ENCODE results near the gene MSH4. TPM values are rescaled to one million over a fixed set of nuclear protein-coding genes. Genes with fewer than 3 reads are reported as not detected.
A peak's percentile ranks its signal among the peaks of the same experiment; 100 is the strongest.

The MSH4 gene
- total and polyA plus RNA-seq, 2 donors: 0.19 to 0.89 TPM

DNA sequence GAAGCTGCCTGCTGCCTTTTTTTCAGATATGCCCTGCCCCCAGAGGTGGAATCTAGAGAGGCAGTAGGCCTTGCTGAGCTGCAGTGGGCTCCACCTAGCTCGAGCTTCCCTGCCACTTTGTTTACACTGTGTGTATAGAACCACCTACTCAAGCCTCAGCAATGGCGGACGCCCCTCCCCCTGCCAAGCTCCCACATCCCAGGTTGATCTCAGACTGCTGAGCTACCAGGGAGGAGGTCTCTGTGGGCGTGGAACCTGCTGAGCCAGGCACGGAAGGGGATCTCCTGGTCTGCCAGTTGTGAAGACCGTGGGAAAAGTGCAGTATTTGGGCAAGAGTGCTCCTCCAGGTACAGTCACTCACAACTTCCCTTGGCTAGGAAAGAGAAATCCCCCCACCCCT is 65.1 kb downstream of the MSH4 start:
- Histone ChIP-seq H3K27ac (ENCODE audit: low read depth in 1 of 2, low read length in 1 of 2) (no peak overlapping the region), H3K9me3 (ENCODE audit: control insufficient read depth in 2 of 2, insufficient read depth in 1 of 2, low read length in 1 of 2) (no peaks in the 10 kb centered on the region), H3K36me3 (ENCODE audit: control insufficient read depth in 2 of 2, insufficient read depth in 2 of 2, low read length in 1 of 2) (no peaks in the 10 kb centered on the region), H3K4me3 (ENCODE audit: low read length in 2 of 2) (no peak overlapping the region), H3K4me1 (ENCODE audit: control insufficient read depth in 2 of 2, insufficient read depth in 2 of 2, low read length in 2 of 2) (no peaks in the 10 kb centered on the region), H3K27me3 (ENCODE audit: control insufficient read depth in 2 of 2, insufficient read depth in 1 of 2, low read length in 1 of 2) (no peaks in the 10 kb centered on the region)
- DNase-seq (ENCODE audit: low read depth in 6 of 9, low spot score in 9 of 9): no peak
- 85% methylated on average over 6 of the region's 6 CpGs for WGBS

DNA sequence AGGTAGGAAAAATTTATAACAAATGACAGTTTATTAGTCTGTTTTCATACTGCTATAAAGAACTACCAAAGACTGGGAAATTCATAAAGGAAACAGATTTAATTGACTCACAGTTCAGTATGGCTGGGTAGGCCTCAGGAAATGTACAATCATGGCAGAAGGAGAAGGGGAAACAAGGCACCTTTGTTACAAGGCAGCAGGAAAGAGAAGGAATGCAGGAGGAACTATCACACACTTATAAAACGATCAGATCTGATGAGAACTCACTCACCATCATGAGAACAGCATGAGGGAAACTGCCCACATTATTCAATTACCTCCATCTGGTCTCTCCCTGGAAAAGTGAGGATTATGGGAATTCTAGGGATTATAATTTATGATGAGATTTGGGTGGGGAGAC is 74.3 kb downstream of the MSH4 start:
- no peaks in the 10 kb centered on the region for H3K36me3 ChIP-seq (ENCODE audit: control insufficient read depth in 2 of 2, insufficient read depth in 2 of 2, low read length in 1 of 2)
- H3K9me3 ChIP-seq (ENCODE audit: control insufficient read depth in 2 of 2, insufficient read depth in 1 of 2, low read length in 1 of 2): peaks cover 0 to 8% of the 10 kb centered on the region in 2 donors
- no peak overlapping the region for H3K4me3 ChIP-seq (ENCODE audit: low read length in 2 of 2)
- no peaks in the 10 kb centered on the region for H3K27me3 ChIP-seq (ENCODE audit: control insufficient read depth in 2 of 2, insufficient read depth in 1 of 2, low read length in 1 of 2)
- 75% methylated on average over 1 of the region's 1 CpG for WGBS
- no peak overlapping the region for H3K27ac ChIP-seq (ENCODE audit: low read depth in 1 of 2, low read length in 1 of 2)
- H3K4me1 ChIP-seq (ENCODE audit: control insufficient read depth in 2 of 2, insufficient read depth in 2 of 2, low read length in 2 of 2): no peaks in the 10 kb centered on the region
- no peak for DNase-seq (ENCODE audit: low read depth in 6 of 9, low spot score in 9 of 9)

DNA sequence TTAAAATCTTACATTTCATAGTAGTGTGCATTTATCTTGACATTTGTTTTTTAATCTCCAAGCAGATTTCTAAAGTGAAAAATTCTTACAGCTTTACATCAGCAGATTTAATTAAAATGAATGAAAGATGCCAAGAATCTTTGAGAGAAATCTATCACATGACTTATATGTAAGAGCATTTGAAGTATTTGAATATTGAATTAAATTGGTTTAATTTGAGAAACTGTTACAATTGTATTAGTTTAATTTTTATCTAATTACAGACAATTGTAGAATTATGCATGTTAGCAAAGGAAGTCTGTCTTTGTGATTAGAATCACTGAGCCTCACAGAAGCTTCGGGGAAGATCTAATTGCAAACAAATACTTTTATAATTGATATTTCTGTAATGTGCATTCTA is 83.3 kb downstream of the MSH4 start:
- Histone ChIP-seq H3K4me1 (ENCODE audit: control insufficient read depth in 2 of 2, insufficient read depth in 2 of 2, low read length in 2 of 2) (no peaks in the 10 kb centered on the region), H3K9me3 (ENCODE audit: control insufficient read depth in 2 of 2, insufficient read depth in 1 of 2, low read length in 1 of 2) (no peaks in the 10 kb centered on the region), H3K36me3 (ENCODE audit: control insufficient read depth in 2 of 2, insufficient read depth in 2 of 2, low read length in 1 of 2) (no peaks in the 10 kb centered on the region), H3K27ac (ENCODE audit: low read depth in 1 of 2, low read length in 1 of 2) (no peak overlapping the region), H3K27me3 (ENCODE audit: control insufficient read depth in 2 of 2, insufficient read depth in 1 of 2, low read length in 1 of 2) (no peaks in the 10 kb centered on the region), H3K4me3 (ENCODE audit: low read length in 2 of 2) (no peak overlapping the region)
- WGBS: 96% methylated on average over 1 of the region's 1 CpG
- DNase-seq (ENCODE audit: low read depth in 6 of 9, low spot score in 9 of 9): no peak

DNA sequence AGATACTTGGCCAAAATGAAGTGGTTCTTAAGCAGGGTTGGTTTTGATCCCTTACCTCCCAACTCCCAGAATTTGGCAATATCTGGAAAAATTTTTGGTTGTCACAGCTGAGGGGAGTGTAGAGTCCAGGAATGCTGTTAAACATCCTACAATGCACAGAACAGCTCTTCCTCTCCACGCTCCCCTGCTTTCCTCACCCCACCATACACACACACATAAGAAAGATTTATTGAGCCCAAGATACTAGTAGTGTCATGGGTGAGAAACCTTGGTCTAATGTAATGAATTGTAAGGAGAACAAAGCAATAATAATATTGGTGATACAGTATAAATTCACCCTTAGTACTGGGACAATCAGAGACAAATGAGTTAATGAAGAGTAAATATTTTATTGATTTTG is 87.8 kb downstream of the MSH4 start:
- Histone ChIP-seq H3K27me3 (ENCODE audit: control insufficient read depth in 2 of 2, insufficient read depth in 1 of 2, low read length in 1 of 2) (no peaks in the 10 kb centered on the region), H3K9me3 (ENCODE audit: control insufficient read depth in 2 of 2, insufficient read depth in 1 of 2, low read length in 1 of 2) (no peaks in the 10 kb centered on the region), H3K4me3 (ENCODE audit: low read length in 2 of 2) (no peak overlapping the region), H3K4me1 (ENCODE audit: control insufficient read depth in 2 of 2, insufficient read depth in 2 of 2, low read length in 2 of 2) (no peaks in the 10 kb centered on the region), H3K36me3 (ENCODE audit: control insufficient read depth in 2 of 2, insufficient read depth in 2 of 2, low read length in 1 of 2) (no peaks in the 10 kb centered on the region), H3K27ac (ENCODE audit: low read depth in 1 of 2, low read length in 1 of 2) (no peak overlapping the region)
- DNase-seq (ENCODE audit: low read depth in 6 of 9, low spot score in 9 of 9): no peak
- 90% methylated on average over 1 of the region's 1 CpG for WGBS

DNA sequence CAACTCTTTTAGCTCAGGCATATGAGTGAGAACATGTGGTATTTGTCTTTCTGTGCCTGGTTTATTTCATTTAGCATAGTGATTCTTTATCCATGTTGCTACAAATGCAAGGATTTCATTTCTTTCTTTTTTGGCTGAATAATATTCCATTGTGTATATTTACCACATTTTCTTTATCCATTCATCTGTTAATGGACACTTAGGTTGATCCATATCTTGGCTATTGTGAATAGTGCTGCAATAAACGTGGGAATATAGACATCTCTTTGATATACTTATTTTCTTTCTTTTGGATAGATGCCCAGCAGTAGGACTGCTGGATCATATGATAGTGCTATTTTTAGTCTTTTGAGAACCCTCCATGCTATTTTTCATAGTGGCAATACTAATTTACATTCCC is 104.7 kb downstream of the MSH4 start:
- Histone ChIP-seq H3K36me3 (ENCODE audit: control insufficient read depth in 2 of 2, insufficient read depth in 2 of 2, low read length in 1 of 2) (no peaks in the 10 kb centered on the region), H3K4me1 (ENCODE audit: control insufficient read depth in 2 of 2, insufficient read depth in 2 of 2, low read length in 2 of 2) (no peaks in the 10 kb centered on the region), H3K9me3 (ENCODE audit: control insufficient read depth in 2 of 2, insufficient read depth in 1 of 2, low read length in 1 of 2) (no peaks in the 10 kb centered on the region), H3K4me3 (ENCODE audit: low read length in 2 of 2) (no peak overlapping the region), H3K27ac (ENCODE audit: low read depth in 1 of 2, low read length in 1 of 2) (no peak overlapping the region), H3K27me3 (ENCODE audit: control insufficient read depth in 2 of 2, insufficient read depth in 1 of 2, low read length in 1 of 2) (no peaks in the 10 kb centered on the region)
- DNase-seq (ENCODE audit: low read depth in 6 of 9, low spot score in 9 of 9): no peak
- 86% methylated on average over 1 of the region's 1 CpG for WGBS

DNA sequence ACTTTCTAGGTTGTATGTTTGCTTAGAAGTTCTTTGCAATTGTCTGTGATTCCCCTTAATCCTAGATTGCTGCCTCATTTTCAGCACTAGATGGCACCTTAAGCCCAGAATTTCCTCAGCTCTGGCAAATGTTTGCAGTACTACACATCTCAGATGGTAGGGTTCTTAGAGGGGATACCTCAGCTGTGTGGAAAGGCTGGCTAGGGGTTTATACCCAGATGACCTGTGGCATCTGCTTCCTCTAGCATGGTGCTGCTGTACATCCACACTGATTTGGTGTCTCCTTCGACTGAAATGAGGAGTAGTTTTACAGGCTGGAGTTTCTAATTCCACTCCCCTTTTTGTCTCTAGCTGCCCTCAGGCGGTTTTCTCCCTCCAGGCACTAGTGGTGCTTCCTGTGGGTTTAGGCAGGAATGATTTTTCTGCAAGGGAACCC is 112.1 kb downstream of the MSH4 start:
- peak in 2 of 9 donors; percentile 10 to 32 for DNase-seq (ENCODE audit: low read depth in 6 of 9, low spot score in 9 of 9)

DNA sequence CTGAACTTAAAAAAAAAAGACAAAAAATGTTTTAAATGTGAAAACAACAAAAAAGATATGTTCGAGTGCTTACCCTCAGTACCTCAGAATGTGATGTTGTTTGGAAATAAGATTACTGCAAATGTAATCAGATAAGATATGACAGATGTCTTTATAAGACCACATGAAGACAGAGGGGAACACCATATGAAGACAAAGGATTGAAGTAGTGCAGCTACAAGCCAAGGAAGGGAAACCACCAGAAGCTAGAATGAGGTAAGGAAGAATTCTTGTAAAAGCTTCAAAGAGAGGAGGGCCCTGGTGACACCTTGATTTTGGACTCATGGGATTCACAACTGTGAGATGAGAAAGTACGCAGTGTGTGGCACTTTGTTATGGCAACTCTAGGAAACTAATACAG is 120.2 kb downstream of the MSH4 start:
- no peaks in the 10 kb centered on the region for H3K9me3 ChIP-seq (ENCODE audit: control insufficient read depth in 2 of 2, insufficient read depth in 1 of 2, low read length in 1 of 2)
- WGBS: 57% methylated on average over 2 of the region's 2 CpGs
- DNase-seq (ENCODE audit: low read depth in 6 of 9, low spot score in 9 of 9): peak in 3 of 9 donors; percentile 0 to 17 (median 5)
- no peaks in the 10 kb centered on the region for H3K4me1 ChIP-seq (ENCODE audit: control insufficient read depth in 2 of 2, insufficient read depth in 2 of 2, low read length in 2 of 2)
- H3K27me3 ChIP-seq (ENCODE audit: control insufficient read depth in 2 of 2, insufficient read depth in 1 of 2, low read length in 1 of 2): no peaks in the 10 kb centered on the region
- H3K36me3 ChIP-seq (ENCODE audit: control insufficient read depth in 2 of 2, insufficient read depth in 2 of 2, low read length in 1 of 2): no peaks in the 10 kb centered on the region
- H3K4me3 ChIP-seq (ENCODE audit: low read length in 2 of 2): no peak overlapping the region
- H3K27ac ChIP-seq (ENCODE audit: low read depth in 1 of 2, low read length in 1 of 2): no peak overlapping the region

More for the DNA sequence above, 112.1 kb downstream of the MSH4 start:
- Histone ChIP-seq H3K36me3 (ENCODE audit: control insufficient read depth in 2 of 2, insufficient read depth in 2 of 2, low read length in 1 of 2) (no peaks in the 10 kb centered on the region), H3K27me3 (ENCODE audit: control insufficient read depth in 2 of 2, insufficient read depth in 1 of 2, low read length in 1 of 2) (no peaks in the 10 kb centered on the region), H3K27ac (ENCODE audit: low read depth in 1 of 2, low read length in 1 of 2) (no peak overlapping the region), H3K9me3 (ENCODE audit: control insufficient read depth in 2 of 2, insufficient read depth in 1 of 2, low read length in 1 of 2) (no peaks in the 10 kb centered on the region), H3K4me3 (ENCODE audit: low read length in 2 of 2) (no peak overlapping the region), H3K4me1 (ENCODE audit: control insufficient read depth in 2 of 2, insufficient read depth in 2 of 2, low read length in 2 of 2) (no peaks in the 10 kb centered on the region)
- WGBS: 69% methylated on average over 2 of the region's 2 CpGs

DNA sequence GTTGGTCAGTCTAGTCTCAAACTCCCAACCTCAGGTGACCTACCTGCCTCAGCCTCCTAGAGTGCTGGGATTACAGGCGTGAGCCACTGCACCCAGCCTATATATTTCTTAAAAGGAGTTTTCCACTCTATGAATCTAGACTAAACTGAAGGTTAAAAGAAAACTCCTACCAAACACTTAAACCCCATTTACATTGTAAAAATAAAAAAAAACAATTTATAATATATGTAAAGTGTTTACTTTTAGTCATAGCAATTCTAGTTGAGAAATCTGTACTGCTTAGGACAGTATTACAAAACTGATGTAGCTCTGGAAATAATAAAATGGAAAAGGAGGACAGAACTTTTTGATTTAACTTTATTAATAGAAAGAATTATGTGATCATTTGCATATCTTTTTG is 126.0 kb downstream of the MSH4 start:
- no peak overlapping the region for H3K27ac ChIP-seq (ENCODE audit: low read depth in 1 of 2, low read length in 1 of 2)
- WGBS: 100% methylated on average over 1 of the region's 1 CpG

DNA sequence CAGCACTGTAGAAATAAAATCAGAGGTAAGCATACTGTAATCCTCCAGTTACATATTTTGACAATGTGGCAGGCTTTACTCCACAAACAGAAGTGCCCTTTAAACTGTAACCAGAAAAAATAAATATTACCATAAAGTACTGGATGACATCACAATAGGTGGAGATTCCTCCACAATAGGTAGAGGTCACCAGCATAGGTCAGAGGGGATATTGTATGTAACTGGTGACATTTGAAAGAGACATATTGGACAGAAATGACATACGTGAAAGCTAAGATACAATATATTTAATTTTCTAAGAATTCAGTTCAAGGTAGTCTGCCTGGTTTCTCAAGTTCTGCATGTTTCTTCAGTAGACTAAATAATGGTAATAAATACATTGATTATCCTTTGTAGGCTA is 135.6 kb downstream of the MSH4 start, which contains the start of gene ASB17:
Gene ASB17 (minus strand): TSS at position 101 of the 400 bp plus-strand sequence. CDS start 113 bp downstream, outside the sequence.
- no peaks in the 10 kb centered on the region for H3K4me1 ChIP-seq (ENCODE audit: control insufficient read depth in 2 of 2, insufficient read depth in 2 of 2, low read length in 2 of 2)
- 95% methylated on average over 1 of the region's 1 CpG for WGBS
- H3K27me3 ChIP-seq (ENCODE audit: control insufficient read depth in 2 of 2, insufficient read depth in 1 of 2, low read length in 1 of 2): no peaks in the 10 kb centered on the region
- no peaks in the 10 kb centered on the region for H3K36me3 ChIP-seq (ENCODE audit: control insufficient read depth in 2 of 2, insufficient read depth in 2 of 2, low read length in 1 of 2)
- DNase-seq (ENCODE audit: low read depth in 6 of 9, low spot score in 9 of 9): no peak
- H3K9me3 ChIP-seq (ENCODE audit: control insufficient read depth in 2 of 2, insufficient read depth in 1 of 2, low read length in 1 of 2): no peaks in the 10 kb centered on the region
- no peak within 1 kb of the TSS for H3K27ac ChIP-seq (ENCODE audit: low read depth in 1 of 2, low read length in 1 of 2)
- no peak within 1 kb of the TSS for H3K4me3 ChIP-seq (ENCODE audit: low read length in 2 of 2)

More for the DNA sequence above, 126.0 kb downstream of the MSH4 start:
- Histone ChIP-seq H3K27me3 (ENCODE audit: control insufficient read depth in 2 of 2, insufficient read depth in 1 of 2, low read length in 1 of 2) (no peaks in the 10 kb centered on the region), H3K9me3 (ENCODE audit: control insufficient read depth in 2 of 2, insufficient read depth in 1 of 2, low read length in 1 of 2) (no peaks in the 10 kb centered on the region), H3K4me3 (ENCODE audit: low read length in 2 of 2) (no peak overlapping the region), H3K36me3 (ENCODE audit: control insufficient read depth in 2 of 2, insufficient read depth in 2 of 2, low read length in 1 of 2) (no peaks in the 10 kb centered on the region), H3K4me1 (ENCODE audit: control insufficient read depth in 2 of 2, insufficient read depth in 2 of 2, low read length in 2 of 2) (no peaks in the 10 kb centered on the region)
- DNase-seq (ENCODE audit: low read depth in 6 of 9, low spot score in 9 of 9): no peak

DNA sequence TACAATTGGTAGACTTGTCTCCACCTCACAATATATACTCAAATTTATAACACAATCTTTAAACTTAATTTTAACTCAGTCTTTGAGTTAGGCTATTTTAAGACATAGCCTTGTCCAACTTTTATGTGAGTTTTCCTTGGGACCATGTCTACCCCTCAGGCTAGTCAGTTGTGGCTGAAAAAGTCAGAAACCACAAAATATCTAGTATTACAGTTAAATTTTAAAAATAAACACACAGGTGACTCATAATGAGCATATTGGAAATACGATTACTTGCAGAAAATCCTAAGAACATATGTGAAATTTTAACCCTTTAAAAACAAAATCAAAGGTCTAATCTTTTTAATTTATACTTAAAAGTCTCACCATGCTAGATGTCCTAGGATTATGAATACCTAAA is 140.4 kb downstream of the MSH4 start:
- Histone ChIP-seq H3K4me1 (ENCODE audit: control insufficient read depth in 2 of 2, insufficient read depth in 2 of 2, low read length in 2 of 2) (no peaks in the 10 kb centered on the region), H3K9me3 (ENCODE audit: control insufficient read depth in 2 of 2, insufficient read depth in 1 of 2, low read length in 1 of 2) (no peaks in the 10 kb centered on the region), H3K4me3 (ENCODE audit: low read length in 2 of 2) (no peak overlapping the region), H3K27ac (ENCODE audit: low read depth in 1 of 2, low read length in 1 of 2) (no peak overlapping the region), H3K27me3 (ENCODE audit: control insufficient read depth in 2 of 2, insufficient read depth in 1 of 2, low read length in 1 of 2) (no peaks in the 10 kb centered on the region), H3K36me3 (ENCODE audit: control insufficient read depth in 2 of 2, insufficient read depth in 2 of 2, low read length in 1 of 2) (no peaks in the 10 kb centered on the region)
- DNase-seq (ENCODE audit: low read depth in 6 of 9, low spot score in 9 of 9): no peak
- 26% methylated on average over 1 of the region's 1 CpG for WGBS

Data from thymus (tissue), 11 donors.